HG03139 (cell line): ENCODE results near the gene EXOC6B.

Source experiments
- ATAC-seq: cut with Tn5 transposase; IDR thresholded peaks from one replicate; pipeline ENCODE4 v1.9.1; 2021; ENCODE audit not compliant: unreplicated experiment

EXOC6B gene

GRCh38 chr2:72386288-72386687 lies 439.5 kb downstream of the EXOC6B start:
- no peak for ATAC-seq

DNA sequence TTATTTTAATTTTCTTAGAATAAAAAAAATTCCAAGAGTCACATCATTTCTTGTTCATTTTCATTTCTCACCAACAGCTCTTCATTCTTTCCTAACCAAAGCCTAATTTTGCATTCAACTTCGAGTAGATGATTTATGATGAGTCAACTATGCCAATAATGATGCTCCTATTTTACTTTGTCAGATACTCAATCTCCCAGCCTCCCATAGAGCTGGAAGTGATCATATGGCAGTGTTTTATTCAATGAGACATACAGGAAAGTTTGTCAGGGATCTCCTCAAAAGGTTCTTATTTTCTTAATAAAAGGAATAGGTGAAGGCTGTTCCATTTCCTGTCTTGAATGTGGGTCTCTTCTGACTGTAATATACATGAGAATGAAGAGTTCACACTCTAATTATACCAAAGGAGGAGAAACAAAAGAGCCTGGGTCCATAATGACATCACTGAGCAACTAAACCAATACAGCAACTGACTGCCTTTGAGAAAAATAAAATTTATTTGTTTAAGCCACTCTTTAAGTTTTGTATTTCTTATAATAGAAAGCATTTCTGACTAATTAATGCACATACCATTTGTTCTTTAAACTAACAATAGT lies 447.0 kb downstream of the EXOC6B start:
- no peak for ATAC-seq

DNA sequence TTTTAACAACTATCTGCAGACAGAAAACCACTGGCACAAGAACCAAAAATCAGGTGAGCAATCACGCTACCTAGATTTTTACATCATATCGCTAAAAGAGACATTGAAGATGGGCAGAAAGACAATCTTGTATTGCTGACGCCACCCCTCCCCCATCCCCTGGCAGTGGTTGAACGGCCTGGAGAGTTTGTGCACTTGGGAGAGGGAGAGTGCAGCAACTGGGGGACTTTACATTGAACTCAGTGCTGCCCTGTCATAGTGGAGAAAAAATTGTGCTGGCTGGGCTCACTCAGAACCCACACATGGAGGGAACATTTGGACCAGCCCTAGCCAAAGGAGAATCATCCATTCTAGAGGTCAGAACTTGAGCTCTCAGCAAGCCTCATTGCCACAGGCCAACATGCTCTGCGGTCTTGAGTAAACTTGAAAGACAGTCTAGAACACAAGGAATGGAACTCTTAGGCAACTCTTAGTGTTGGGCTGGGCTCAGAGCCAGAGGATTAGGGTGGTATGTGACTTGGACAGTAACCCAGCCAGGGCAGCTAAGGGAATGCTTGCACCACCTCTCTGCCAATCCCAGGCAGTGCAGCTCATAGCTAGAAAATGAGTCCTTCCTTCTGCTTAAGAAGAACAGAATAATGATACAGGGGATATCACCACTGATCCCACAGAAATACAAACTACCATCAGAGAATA lies 458.2 kb downstream of the EXOC6B start:
- ATAC-seq, result no peak

GRCh38 chr2:72363406-72363805 lies 462.4 kb downstream of the EXOC6B start:
- ATAC-seq, result no peak

- ATAC-seq, result no peak
Measured at GRCh38 chr2:72362733-72363132, 463.1 kb downstream of the EXOC6B start.

GRCh38 chr2:72361521-72361920 lies 464.3 kb downstream of the EXOC6B start:
- ATAC-seq, result no peak

GRCh38 chr2:72361042-72361441 lies 464.8 kb downstream of the EXOC6B start:
- ATAC-seq, result no peak

- ATAC-seq, result no peak
Measured at GRCh38 chr2:72350852-72351251, 475.0 kb downstream of the EXOC6B start.

- ATAC-seq, result no peak
Measured at GRCh38 chr2:72349016-72349415, 476.8 kb downstream of the EXOC6B start.

DNA sequence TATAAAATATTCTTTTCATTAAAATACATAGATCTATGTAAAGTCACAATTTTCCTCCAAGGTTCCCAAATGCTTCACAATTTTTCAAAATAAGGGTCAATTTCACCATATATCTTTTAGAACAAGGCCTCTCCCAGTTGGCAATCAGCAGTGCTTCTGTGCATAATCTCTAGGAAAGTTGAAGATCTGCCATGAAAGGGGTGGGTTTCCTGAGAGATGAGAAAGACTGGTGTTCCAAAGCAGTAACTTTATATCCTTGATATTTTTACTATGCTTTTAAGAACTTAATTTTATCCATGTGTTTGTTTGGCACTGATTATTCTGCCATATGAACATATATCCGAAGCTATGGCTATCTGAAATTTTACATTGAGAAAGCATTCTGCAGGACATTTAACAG lies 478.8 kb downstream of the EXOC6B start:
- ATAC-seq, result no peak

- ATAC-seq, result no peak
Measured at GRCh38 chr2:72341639-72342038, 484.2 kb downstream of the EXOC6B start.

DNA sequence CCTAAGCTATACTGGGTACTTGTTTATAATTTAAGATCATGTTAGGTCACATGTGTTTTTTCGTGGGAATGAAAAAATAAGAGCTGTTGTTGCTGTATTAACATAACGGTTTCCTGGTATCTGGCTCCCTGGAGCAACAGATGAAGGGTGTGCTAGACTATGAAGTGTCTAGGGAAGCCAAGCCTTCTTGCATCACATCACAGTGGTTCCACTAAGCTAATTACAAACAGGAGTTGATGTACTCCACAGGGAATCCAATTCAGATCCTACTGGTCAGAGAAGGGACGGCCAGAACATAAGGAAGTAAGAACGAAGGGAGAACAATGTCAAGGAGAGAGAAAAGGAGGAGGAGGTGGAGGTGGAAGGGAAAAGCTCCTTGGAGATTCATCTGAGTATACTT lies 485.2 kb downstream of the EXOC6B start:
- ATAC-seq, result no peak

- no peak for ATAC-seq
Measured at GRCh38 chr2:72338076-72338475, 487.8 kb downstream of the EXOC6B start.

- no peak for ATAC-seq
Measured at GRCh38 chr2:72332720-72333119, 493.1 kb downstream of the EXOC6B start.

DNA sequence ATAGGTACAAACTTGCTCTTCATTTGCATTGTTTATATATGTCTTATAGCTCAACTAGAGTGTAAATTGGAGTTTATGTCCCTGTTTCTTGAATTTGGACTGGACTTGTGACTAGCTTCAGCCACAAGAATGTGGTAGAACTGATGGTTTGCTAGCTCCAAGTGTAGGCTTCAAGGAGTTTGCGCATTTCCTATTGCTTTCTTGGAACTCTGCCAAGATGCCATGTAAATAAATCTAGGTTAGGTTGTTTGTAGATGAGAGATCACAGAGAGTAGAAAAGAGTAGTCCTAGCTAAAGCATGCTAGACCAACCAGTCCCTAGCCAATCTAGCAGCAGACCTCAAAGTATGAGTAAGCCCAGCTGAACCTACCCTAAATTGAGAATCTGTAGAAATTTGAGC lies 495.2 kb downstream of the EXOC6B start:
- no peak for ATAC-seq

DNA sequence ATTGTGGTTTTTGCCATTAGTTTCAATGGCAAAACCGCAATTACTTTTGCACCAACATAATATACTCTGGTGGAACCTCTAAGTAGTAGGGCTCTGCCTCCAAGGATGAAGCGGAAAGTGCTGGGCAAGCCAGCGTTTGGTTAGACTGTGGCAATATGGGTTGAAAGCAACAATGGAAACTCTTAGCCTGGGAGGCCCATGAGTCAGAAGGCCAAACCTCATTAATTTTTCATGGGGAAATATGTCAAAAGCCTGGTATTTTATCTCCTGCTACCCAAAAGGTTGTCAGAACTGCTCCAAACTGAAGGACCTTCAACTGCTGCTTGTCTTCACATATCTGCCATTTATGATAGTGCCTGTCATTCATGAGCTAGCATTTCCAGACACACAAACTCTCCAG lies 499.1 kb downstream of the EXOC6B start:
- ATAC-seq, result no peak

GRCh38 chr2:72325592-72326422 lies 500.0 kb downstream of the EXOC6B start:
- ATAC-seq, result no peak

- no peak for ATAC-seq
Measured at GRCh38 chr2:72316774-72317173, 509.1 kb downstream of the EXOC6B start.

DNA sequence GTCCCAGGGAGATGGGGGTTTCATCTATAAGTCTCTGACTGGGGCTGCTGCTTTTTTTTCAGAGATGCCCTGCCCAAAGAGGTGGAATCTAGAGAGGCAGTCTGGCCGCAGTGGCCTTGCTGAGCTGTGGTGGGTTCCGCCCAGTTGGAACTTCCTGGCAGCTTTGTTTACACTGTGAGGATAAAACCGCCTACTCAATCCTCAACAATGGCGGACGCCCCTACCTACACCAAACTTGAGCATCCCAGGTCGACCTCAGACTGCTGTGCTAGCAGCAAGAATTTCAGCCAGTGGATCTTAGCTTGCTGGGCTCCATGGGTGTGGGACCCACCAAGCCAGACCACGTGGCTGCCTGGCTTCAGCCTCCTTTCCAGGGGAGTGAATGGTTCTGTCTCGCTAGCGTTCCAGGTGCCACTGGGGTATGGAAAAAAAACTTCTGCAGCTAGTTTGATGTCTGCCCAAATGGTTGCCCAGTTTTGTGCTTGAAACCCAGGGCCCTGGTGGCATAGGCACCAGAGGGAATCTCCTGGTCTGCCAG lies 525.6 kb downstream of the EXOC6B start:
- ATAC-seq, result no peak

GRCh38 chr2:72293620-72294019 lies 532.2 kb downstream of the EXOC6B start:
- ATAC-seq, result no peak

DNA sequence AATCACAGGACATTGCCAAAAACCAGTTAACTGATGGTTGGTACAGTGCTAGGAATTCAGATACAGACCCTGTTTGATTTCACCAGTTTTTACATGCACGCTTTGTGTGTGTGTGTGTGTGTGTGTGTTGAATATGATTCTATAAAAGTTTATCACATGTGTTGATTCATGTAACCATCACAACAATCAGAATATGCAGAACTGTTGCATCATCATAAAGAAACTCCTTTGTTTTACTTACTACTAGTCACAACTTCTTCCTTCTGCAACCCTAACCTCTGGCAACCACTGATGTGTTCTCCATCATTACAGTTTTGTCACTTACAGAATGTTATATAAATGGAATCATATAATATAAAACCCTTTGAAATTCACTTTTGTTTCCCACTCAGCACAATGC lies 533.4 kb downstream of the EXOC6B start:
- ATAC-seq, result no peak

GRCh38 chr2:72291059-72291458 lies 534.8 kb downstream of the EXOC6B start:
- no peak for ATAC-seq
